SU-DHL-6 (cell line): Measurements from ENCODE around the gene EOMES.

Experiments used
- H2AFZ ChIP-seq: fragments of 200-600 bp; sonication (generic); 2 replicates; pipeline ENCODE4 v1.6.1; 2014; ENCODE audit warnings: low read depth, mild to moderate bottlenecking, moderate library complexity, mixed read lengths, antibody characterized with exemption, low read length; ENCODE audit not compliant: severe bottlenecking
- H3F3A ChIP-seq: fragments of 200-600 bp; shearing (Covaris generic); 2 replicates; pipeline ENCODE4 v1.6.0; 2016; ENCODE audit warnings: antibody characterized with exemption, mild to moderate bottlenecking; ENCODE audit not compliant: insufficient read depth
- H3K27ac ChIP-seq: fragments of 200-600 bp; sonication (generic); 2 replicates; pipeline ENCODE4 v1.5.1; 2016; ENCODE audit warnings: low read depth, mild to moderate bottlenecking, low read length, moderate library complexity, mixed read lengths
- H3K27me3 ChIP-seq: fragments of 200-600 bp; sonication (generic), shearing (Covaris generic); 2 replicates; pipeline ENCODE4 v1.6.0; 2014; ENCODE audit warnings: mild to moderate bottlenecking, low read length
- H3K36me3 ChIP-seq: fragments of 200-600 bp; sonication (generic); 2 replicates; pipeline ENCODE4 v1.6.1; 2014; ENCODE audit warnings: mild to moderate bottlenecking, low read length, mixed read lengths
- H3K4me2 ChIP-seq: fragments of 300-600, 200-600 bp; shearing (Covaris generic), sonication (generic); 2 replicates; pipeline ENCODE4 v1.6.0; 2014; ENCODE audit warnings: low read length, low read depth, mild to moderate bottlenecking; ENCODE audit not compliant: poor library complexity, severe bottlenecking
- H3K4me3 ChIP-seq: fragments of 200-600 bp; sonication (generic); 2 replicates; pipeline ENCODE4 v1.5.1; 2014; ENCODE audit warnings: antibody characterized with exemption, low read length, mild to moderate bottlenecking, mixed read lengths; ENCODE audit not compliant: insufficient read depth, poor library complexity, severe bottlenecking
- H3K79me2 ChIP-seq: fragments of 200-600 bp; sonication (generic); 2 replicates; pipeline ENCODE4 v1.6.1; 2014; ENCODE audit warnings: mild to moderate bottlenecking, low read length, moderate library complexity; ENCODE audit not compliant: insufficient read depth
- H3K9ac ChIP-seq: fragments of 200-600 bp; sonication (generic); 2 replicates; pipeline ENCODE4 v1.7.0; 2014; ENCODE audit warnings: mild to moderate bottlenecking, low read length
- H3K9me2 ChIP-seq: fragments of 200-600 bp; sonication (generic); replicated peaks from 2 replicates; pipeline ENCODE4 v1.6.1; 2014; ENCODE audit warnings: low read length; ENCODE audit not compliant: insufficient read depth
- H3K9me3 ChIP-seq: fragments of 200-600 bp; sonication (generic); 2 replicates; pipeline ENCODE4 v1.6.1; 2014; ENCODE audit warnings: low read length, mixed read lengths; ENCODE audit not compliant: insufficient read depth
- H4K20me1 ChIP-seq: fragments of 200-600 bp; sonication (generic); 2 replicates; pipeline ENCODE4 v1.6.1; 2014; ENCODE audit warnings: low read depth, mild to moderate bottlenecking, antibody characterized with exemption, low read length, moderate library complexity, mixed read lengths
- CTCF ChIP-seq: fragments of 200-600 bp; sonication (generic); IDR thresholded peaks from one replicate; pipeline ENCODE4 v1.5.1; 2017; ENCODE audit warnings: antibody characterized with exemption, mild to moderate bottlenecking, low read length, moderate library complexity; ENCODE audit not compliant: insufficient read depth, poor library complexity, severe bottlenecking
- EZH2phosphoT487 ChIP-seq: fragments of 200-600 bp; sonication (generic), shearing (Covaris generic); conservative IDR thresholded peaks from 2 replicates; pipeline ENCODE4 v1.6.1; 2018; ENCODE audit warnings: mild to moderate bottlenecking, antibody characterized with exemption, low read length, moderate library complexity, mixed read lengths

The EOMES gene

GRCh38 chr3:27688053-27688452 lies 34.1 kb downstream of the EOMES start:
- TF ChIP-seq CTCF = no peak
- no peak for TF ChIP-seq EZH2phosphoT487
- no peak overlapping the region for H3K9ac ChIP-seq
- H3K79me2 ChIP-seq = no peaks in the 10 kb centered on the region
- no peaks in the 10 kb centered on the region for H4K20me1 ChIP-seq
- H3K4me2 ChIP-seq = no peak overlapping the region
- H3K36me3 ChIP-seq = no peaks in the 10 kb centered on the region
- H3K27me3 ChIP-seq = no peaks in the 10 kb centered on the region
- H3F3A ChIP-seq = no peaks in the 10 kb centered on the region
- H3K27ac ChIP-seq = no peak overlapping the region
- no peaks in the 10 kb centered on the region for H3K9me3 ChIP-seq
- H3K4me3 ChIP-seq = no peak overlapping the region
- no peak overlapping the region for H2AFZ ChIP-seq
- no peaks in the 10 kb centered on the region for H3K9me2 ChIP-seq

- H3K79me2 ChIP-seq = no peaks in the 10 kb centered on the region
- no peaks in the 10 kb centered on the region for H3K36me3 ChIP-seq
- H3K4me3 ChIP-seq = no peak overlapping the region
- no peak overlapping the region for H3K27ac ChIP-seq
- H3K9ac ChIP-seq = no peak overlapping the region
- H2AFZ ChIP-seq = no peak overlapping the region
- no peak overlapping the region for H3K4me2 ChIP-seq
- no peak for TF ChIP-seq EZH2phosphoT487
- TF ChIP-seq CTCF = no peak
- H3K9me3 ChIP-seq = no peaks in the 10 kb centered on the region
- no peaks in the 10 kb centered on the region for H3F3A ChIP-seq
- no peaks in the 10 kb centered on the region for H3K27me3 ChIP-seq
- no peaks in the 10 kb centered on the region for H4K20me1 ChIP-seq
- no peaks in the 10 kb centered on the region for H3K9me2 ChIP-seq
Measured at GRCh38 chr3:27686642-27687041, 35.5 kb downstream of the EOMES start.

- H3K4me3 ChIP-seq = no peak overlapping the region
- H3K79me2 ChIP-seq = no peaks in the 10 kb centered on the region
- no peaks in the 10 kb centered on the region for H3K9me3 ChIP-seq
- H4K20me1 ChIP-seq = no peaks in the 10 kb centered on the region
- H3K4me2 ChIP-seq = no peak overlapping the region
- no peaks in the 10 kb centered on the region for H3K36me3 ChIP-seq
- H3K27ac ChIP-seq = no peak overlapping the region
- no peak for TF ChIP-seq CTCF
- no peak for TF ChIP-seq EZH2phosphoT487
- no peak overlapping the region for H3K9ac ChIP-seq
- H3K27me3 ChIP-seq = no peaks in the 10 kb centered on the region
- H3F3A ChIP-seq = no peaks in the 10 kb centered on the region
- no peak overlapping the region for H2AFZ ChIP-seq
- H3K9me2 ChIP-seq = no peaks in the 10 kb centered on the region
Measured at GRCh38 chr3:27685474-27685873, 36.6 kb downstream of the EOMES start.
